GM23338 (cell line): ENCODE results near the gene ZNF519. TPM values are rescaled to one million over a fixed set of nuclear protein-coding genes. Genes with fewer than 3 reads are reported as not detected.

ENCODE experiments used
- ATAC-seq: fragments of 200-7000 bp; cut with Tn5 transposase; 3 replicates; pipeline ENCODE4 v1.9.1; 2020
- DNase-seq: peaks from one replicate; pipeline ENCODE4 v3.0.0-alpha.2; 2015; ENCODE audit warnings: low spot score
- H2AFZ ChIP-seq: fragments of 200-600 bp; sonication (generic); 2 replicates; pipeline ENCODE4 v1.8.0; 2016; ENCODE audit warnings: antibody characterized with exemption, mild to moderate bottlenecking, moderate library complexity
- H3F3A ChIP-seq: fragments of 200-600 bp; sonication (generic); replicated peaks from 2 replicates; pipeline ENCODE4 v1.8.0; 2017; ENCODE audit warnings: antibody characterized with exemption, mixed run types, low read depth
- H3K27ac ChIP-seq: fragments of 200-600 bp; sonication (generic); 2 replicates; pipeline ENCODE4 v1.6.1; 2016; ENCODE audit warnings: low read depth
- H3K27me3 ChIP-seq: fragments of 200-600 bp; sonication (generic); 2 replicates; pipeline ENCODE4 v1.8.0; 2016; ENCODE audit warnings: mild to moderate bottlenecking, mixed run types, moderate library complexity; ENCODE audit not compliant: insufficient read depth
- H3K36me3 ChIP-seq: fragments of 200-600 bp; sonication (generic); 2 replicates; pipeline ENCODE4 v1.8.0; 2016; ENCODE audit warnings: mild to moderate bottlenecking; ENCODE audit not compliant: insufficient read depth
- H3K4me1 ChIP-seq: fragments of 200-600 bp; sonication (generic); 2 replicates; pipeline ENCODE4 v1.8.0; 2016; ENCODE audit warnings: mild to moderate bottlenecking, moderate library complexity; ENCODE audit not compliant: insufficient read depth
- H3K4me2 ChIP-seq: fragments of 200-600 bp; sonication (generic); 2 replicates; pipeline ENCODE4 v1.7.1; 2017; ENCODE audit warnings: mixed run types
- H3K4me3 ChIP-seq: fragments of 200-600 bp; sonication (generic); 2 replicates; pipeline ENCODE4 v1.6.1; 2016; ENCODE audit warnings: mixed run types
- H3K79me2 ChIP-seq: fragments of 200-600 bp; sonication (generic); replicated peaks from 2 replicates; pipeline ENCODE4 v1.8.0; 2017; ENCODE audit warnings: mild to moderate bottlenecking; ENCODE audit not compliant: insufficient read depth
- H3K9me2 ChIP-seq: fragments of 200-600 bp; sonication (generic); 2 replicates; pipeline ENCODE4 v1.8.0; 2017; ENCODE audit not compliant: insufficient read depth
- H4K20me1 ChIP-seq: fragments of 200-600 bp; sonication (generic); replicated peaks from 2 replicates; pipeline ENCODE4 v1.8.0; 2017; ENCODE audit warnings: mild to moderate bottlenecking; ENCODE audit not compliant: insufficient read depth
- H3K27ac Mint-ChIP-seq: 2 replicates; pipeline ENCODE4 v1.8.0; 2020; ENCODE audit warnings: inconsistent platforms, mild to moderate bottlenecking, moderate library complexity, mixed read lengths
- H3K27me3 Mint-ChIP-seq: 3 replicates; pipeline ENCODE4 v1.8.0; 2022; ENCODE audit warnings: low read depth, mild to moderate bottlenecking, moderate library complexity, mixed read lengths, inconsistent platforms; ENCODE audit not compliant: insufficient read depth, poor library complexity
- H3K36me3 Mint-ChIP-seq: 3 replicates; pipeline ENCODE4 v1.8.0; 2021; ENCODE audit warnings: low read depth, mild to moderate bottlenecking, inconsistent platforms, moderate library complexity, mixed read lengths
- H3K4me1 Mint-ChIP-seq: 3 replicates; pipeline ENCODE4 v1.8.0; 2020; ENCODE audit warnings: mild to moderate bottlenecking, inconsistent platforms, mixed read lengths
- H3K4me3 Mint-ChIP-seq: 3 replicates; pipeline ENCODE4 v1.8.0; 2021; ENCODE audit warnings: moderate library complexity, mild to moderate bottlenecking, inconsistent platforms, mixed read lengths
- H3K9me3 Mint-ChIP-seq: 3 replicates; pipeline ENCODE4 v1.8.0; 2020; ENCODE audit warnings: moderate library complexity, mild to moderate bottlenecking, inconsistent platforms, mixed read lengths
- CREB1 ChIP-seq: fragments of 250-450 bp; sonication (Bioruptor Pico); IDR thresholded peaks from 2 replicates; pipeline ENCODE4 v1.5.0; 2020; ENCODE audit warnings: low read depth, mild to moderate bottlenecking, moderate library complexity
- EZH2 ChIP-seq: fragments of 200-600 bp; sonication (generic); IDR thresholded peaks from one replicate; pipeline ENCODE4 v1.8.0; 2017; ENCODE audit warnings: antibody characterized with exemption, mild to moderate bottlenecking, low read depth; ENCODE audit not compliant: unreplicated experiment
- EZH2phosphoT487 ChIP-seq: fragments of 200-600 bp; sonication (generic); IDR thresholded peaks from one replicate; pipeline ENCODE4 v1.8.1; 2018; ENCODE audit warnings: antibody characterized with exemption; ENCODE audit not compliant: unreplicated experiment
- NANOG ChIP-seq: IDR thresholded peaks from 2 replicates; pipeline ENCODE4 v1.6.1; 2016; ENCODE audit warnings: antibody characterized with exemption, borderline replicate concordance
- POLR2AphosphoS5 ChIP-seq: IDR thresholded peaks from 2 replicates; pipeline ENCODE4 v1.6.1; 2016; ENCODE audit warnings: antibody characterized with exemption, low read depth
- STAT1 ChIP-seq: IDR thresholded peaks from one replicate; pipeline ENCODE4 v1.6.1; 2016; ENCODE audit warnings: antibody characterized with exemption; ENCODE audit not compliant: unreplicated experiment
- ZNF331 ChIP-seq: fragments of 250-450 bp; sonication (Bioruptor Pico); IDR thresholded peaks from 2 replicates; pipeline ENCODE4 v1.5.0; 2020; ENCODE audit warnings: low read depth, mild to moderate bottlenecking, moderate library complexity
- ZNF462 ChIP-seq: fragments of 250-450 bp; sonication (Bioruptor Pico); IDR thresholded peaks from 2 replicates; pipeline ENCODE4 v1.5.0; 2020; ENCODE audit warnings: mild to moderate bottlenecking, moderate library complexity
- polyA plus RNA-seq: library from polyadenylated mRNA; unstranded; fragments of >200 nt; fragmentation: Nextera tagmentation; extraction: Ambion mirVana; gene quantifications from 2 replicates; pipeline ENCODE4 v1.2.1, GENCODE V29; 2016
- total RNA-seq: library from RNA; depleted of rRNA; stranded (reverse); fragments of >200 nt; shearing (Covaris generic); gene quantifications from 2 replicates; pipeline ENCODE4 v1.2.3, GENCODE V29; 2014
- TF ChIP-seq, protein P1 (sequence below): IDR thresholded peaks from one replicate; pipeline ENCODE4 v1.6.1; 2018; ENCODE audit warnings: antibody characterized with exemption; ENCODE audit not compliant: unreplicated experiment

The ZNF519 gene
- total and polyA plus RNA-seq, 2 experiments from 2014 or later = 29.4 to 54.6 TPM

- Mint-ChIP-seq H3K9me3 (peaks cover 14% of the 10 kb centered on the region), H3K36me3 (peaks cover 73% of the 10 kb centered on the region), H3K27me3 (peaks cover 3% of the 10 kb centered on the region), H3K4me3 (no peak overlapping the region), H3K4me1 (peaks cover 11% of the 10 kb centered on the region; the same call in 2 of the 3 replicates), H3K27ac (no peak overlapping the region)
- H3K4me1 ChIP-seq = peaks cover 8% of the 10 kb centered on the region
- no peak overlapping the region for H3K4me3 ChIP-seq
- no peaks in the 10 kb centered on the region for H3K27me3 ChIP-seq
- DNase-seq (no peak), ATAC-seq (no peak)
- H2AFZ ChIP-seq = no peak overlapping the region
- no peaks in the 10 kb centered on the region for H3F3A ChIP-seq
- H3K4me2 ChIP-seq = no peak overlapping the region
- H3K36me3 ChIP-seq = no peaks in the 10 kb centered on the region
- peaks cover 13% of the 10 kb centered on the region; the same call in 1 of the 2 replicates for H3K79me2 ChIP-seq
- no peaks in the 10 kb centered on the region; the same call in 1 of the 2 replicates for H4K20me1 ChIP-seq
- no peak overlapping the region for H3K27ac ChIP-seq
- H3K9me2 ChIP-seq = no peaks in the 10 kb centered on the region
- TF ChIP-seq CREB1 (CRISPR knock-in tag) (no peak), EZH2 (no peak), STAT1 (no peak), ZNF462 (no peak), POLR2AphosphoS5 (no peak)
These were observed 33.8 kb downstream of the ZNF519 start for GRCh38 chr18:14098428-14098827.

DNA sequence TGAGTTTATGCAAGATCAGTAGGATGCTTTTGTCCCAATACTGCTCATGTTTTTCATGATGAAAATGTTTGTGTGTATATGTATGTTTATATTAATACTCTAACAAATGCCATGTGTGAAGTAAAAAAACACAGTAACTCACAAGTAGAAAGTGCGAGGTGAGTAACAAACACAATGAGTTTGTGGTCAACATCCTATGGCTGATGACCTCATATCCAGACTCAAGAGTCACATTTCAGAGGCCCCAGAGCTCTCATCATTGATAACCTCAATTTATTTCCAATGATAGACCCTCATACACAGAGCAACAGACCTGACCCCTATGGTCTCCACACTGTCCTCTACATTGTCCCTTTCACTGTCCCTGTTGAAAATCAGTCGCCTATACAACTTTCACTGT, 34.5 kb downstream of the ZNF519 start:
- H3K4me3 ChIP-seq = no peak overlapping the region
- peaks cover 15% of the 10 kb centered on the region for H3K4me1 Mint-ChIP-seq
- no peak for ATAC-seq
- no peak overlapping the region for H3K4me2 ChIP-seq
- no peaks in the 10 kb centered on the region for H3K9me2 ChIP-seq
- H3K79me2 ChIP-seq = peaks cover 7% of the 10 kb centered on the region; the same call in 1 of the 2 replicates
- no peaks in the 10 kb centered on the region for H3F3A ChIP-seq
- H3K27me3 ChIP-seq = no peaks in the 10 kb centered on the region
- H3K36me3 ChIP-seq = no peaks in the 10 kb centered on the region
- H3K27ac ChIP-seq = no peak overlapping the region
- no peak for TF ChIP-seq NANOG
- TF ChIP-seq, protein P1, sequence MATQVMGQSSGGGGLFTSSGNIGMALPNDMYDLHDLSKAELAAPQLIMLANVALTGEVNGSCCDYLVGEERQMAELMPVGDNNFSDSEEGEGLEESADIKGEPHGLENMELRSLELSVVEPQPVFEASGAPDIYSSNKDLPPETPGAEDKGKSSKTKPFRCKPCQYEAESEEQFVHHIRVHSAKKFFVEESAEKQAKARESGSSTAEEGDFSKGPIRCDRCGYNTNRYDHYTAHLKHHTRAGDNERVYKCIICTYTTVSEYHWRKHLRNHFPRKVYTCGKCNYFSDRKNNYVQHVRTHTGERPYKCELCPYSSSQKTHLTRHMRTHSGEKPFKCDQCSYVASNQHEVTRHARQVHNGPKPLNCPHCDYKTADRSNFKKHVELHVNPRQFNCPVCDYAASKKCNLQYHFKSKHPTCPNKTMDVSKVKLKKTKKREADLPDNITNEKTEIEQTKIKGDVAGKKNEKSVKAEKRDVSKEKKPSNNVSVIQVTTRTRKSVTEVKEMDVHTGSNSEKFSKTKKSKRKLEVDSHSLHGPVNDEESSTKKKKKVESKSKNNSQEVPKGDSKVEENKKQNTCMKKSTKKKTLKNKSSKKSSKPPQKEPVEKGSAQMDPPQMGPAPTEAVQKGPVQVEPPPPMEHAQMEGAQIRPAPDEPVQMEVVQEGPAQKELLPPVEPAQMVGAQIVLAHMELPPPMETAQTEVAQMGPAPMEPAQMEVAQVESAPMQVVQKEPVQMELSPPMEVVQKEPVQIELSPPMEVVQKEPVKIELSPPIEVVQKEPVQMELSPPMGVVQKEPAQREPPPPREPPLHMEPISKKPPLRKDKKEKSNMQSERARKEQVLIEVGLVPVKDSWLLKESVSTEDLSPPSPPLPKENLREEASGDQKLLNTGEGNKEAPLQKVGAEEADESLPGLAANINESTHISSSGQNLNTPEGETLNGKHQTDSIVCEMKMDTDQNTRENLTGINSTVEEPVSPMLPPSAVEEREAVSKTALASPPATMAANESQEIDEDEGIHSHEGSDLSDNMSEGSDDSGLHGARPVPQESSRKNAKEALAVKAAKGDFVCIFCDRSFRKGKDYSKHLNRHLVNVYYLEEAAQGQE = no peak
- no peak for TF ChIP-seq EZH2phosphoT487
- no peak for TF ChIP-seq POLR2AphosphoS5
- no peak for TF ChIP-seq STAT1
- no peak for TF ChIP-seq EZH2
- TF ChIP-seq ZNF331 (CRISPR knock-in tag) = no peak
- H3K27ac Mint-ChIP-seq = no peak overlapping the region
- peaks cover 8% of the 10 kb centered on the region for H3K4me1 ChIP-seq
- peaks cover 3% of the 10 kb centered on the region for H3K27me3 Mint-ChIP-seq
- DNase-seq = no peak
- no peaks in the 10 kb centered on the region; the same call in 1 of the 2 replicates for H4K20me1 ChIP-seq
- no peak overlapping the region for H2AFZ ChIP-seq
- no peak overlapping the region for H3K4me3 Mint-ChIP-seq
- peaks cover 8% of the 10 kb centered on the region for H3K9me3 Mint-ChIP-seq
- H3K36me3 Mint-ChIP-seq = peaks cover 68% of the 10 kb centered on the region
